Measurements from ENCODE around the gene GCAT. TPM values are rescaled to one million over a fixed set of nuclear protein-coding genes. Genes with fewer than 3 reads are reported as not detected.

Gene GCAT
- total RNA-seq (10 to 100 TPM; 25.2 to 83.6 (median 39.7) TPM), polyA plus RNA-seq (10 to 100 TPM; 26.7 to 53.4 TPM)
- long read RNA-seq, donor 1, transcript GCAT-201 (9 exons, 1,497 nt) = major isoform, 107 of 151 reads
- long read RNA-seq, donor 1, partial matches to known transcripts = 27 of 151 reads
- long read RNA-seq, donor 1, other reads (novel, unspliced or antisense) = 17 of 151 reads
- long read RNA-seq, donor 2, transcript GCAT-201 (9 exons, 1,497 nt) = major isoform, 164 of 228 reads
- long read RNA-seq, donor 2, partial matches to known transcripts = 32 of 228 reads
- long read RNA-seq, donor 2, other reads (novel, unspliced or antisense) = 31 of 228 reads
- long read RNA-seq, donor 3, transcript GCAT-201 (9 exons, 1,497 nt) = major isoform, 54 of 73 reads
- long read RNA-seq, donor 3, partial matches to known transcripts = 6 of 73 reads
- long read RNA-seq, donor 3, other reads (novel, unspliced or antisense) = 13 of 73 reads

- no peaks in the 10 kb centered on the region for H3K9me3 ChIP-seq
- intact Hi-C loops (cut with DNase I) = loop anchor here in 1 of 10 donors (10.0 kb wide), 1 partner anchor 53 kb away; no protein-coding TSS in a partner anchor
- H3K36me3 ChIP-seq = no peaks in the 10 kb centered on the region
- peak; percentile 87 to 92 (median 90) for ATAC-seq
- no peaks in the 10 kb centered on the region for H3K27me3 ChIP-seq
- peak; percentile 95 to 97 (median 97) for DNase-seq
- 0 to 1% (median 0%) methylated on average over 16 to 73 of the region's 73 CpGs for WGBS, 4 donors
- H3K4me3 ChIP-seq = peak within 1 kb of the TSS; percentile 48 to 85 (median 74)
- peaks cover 0 to 57% (median 30%) of the 10 kb centered on the region in 12 donors for H3K4me1 ChIP-seq
- TF ChIP-seq POLR2A (IDR thresholded peaks at IDR 0.05) (peak in 1 of 2 donors; percentile 56), CTCF (IDR thresholded peaks at IDR 0.05) (no peak)
- H3K27ac ChIP-seq = peak within 1 kb of the TSS in 10 of 12 donors; percentile 52 to 97 (median 80)
Observed at GRCh38 chr22:37807410-37808293, at the start of gene GCAT. TSS of gene GCAT (plus strand) at chr22:37807934. CDS start at chr22:37807968, 34 bp downstream.

- Histone ChIP-seq H3K27me3 (no peaks in the 10 kb centered on the region), H3K36me3 (peaks cover 0 to 99% (median 92%) of the 10 kb centered on the region in 9 donors), H3K9me3 (no peaks in the 10 kb centered on the region), H3K27ac (no peak overlapping the region), H3K4me1 (peaks cover 0 to 13% (median 8%) of the 10 kb centered on the region in 12 donors), H3K4me3 (no peak overlapping the region)
- no peak for DNase-seq
- ATAC-seq = no peak
- no peak for TF ChIP-seq CTCF (IDR thresholded peaks at IDR 0.05)
- TF ChIP-seq POLR2A (IDR thresholded peaks at IDR 0.05) = no peak
- intact Hi-C loops (cut with DNase I) = loop anchor here in 1 of 10 donors (10.0 kb wide), 1 partner anchor 46 kb away; the partner anchor contains the start of gene GCAT
- 67 to 76% (median 73%) methylated on average over 10 of the region's 10 CpGs for WGBS, 4 donors
Observed at GRCh38 chr22:37758694-37759093, 49.0 kb upstream of the GCAT start.

- Histone ChIP-seq H3K27me3 (no peaks in the 10 kb centered on the region), H3K4me3 (no peak overlapping the region), H3K36me3 (peaks cover 0 to 100% (median 93%) of the 10 kb centered on the region in 9 donors), H3K27ac (no peak overlapping the region), H3K4me1 (peaks cover 0 to 7% (median 3%) of the 10 kb centered on the region in 12 donors), H3K9me3 (no peaks in the 10 kb centered on the region)
- no peak for TF ChIP-seq POLR2A (IDR thresholded peaks at IDR 0.05)
- no peak for TF ChIP-seq CTCF (IDR thresholded peaks at IDR 0.05)
- WGBS, 4 donors = 87 to 91% (median 88%) methylated on average over 7 to 11 of the region's 11 CpGs
- ATAC-seq (no peak), DNase-seq (no peak)
- intact Hi-C loops (cut with DNase I) = loop anchor here in 1 of 10 donors (10.0 kb wide), 1 partner anchor 46 kb away; the partner anchor contains the start of gene GCAT
Observed at GRCh38 chr22:37759281-37759680, 48.5 kb upstream of the GCAT start.
